Measurements from ENCODE around the gene HAUS3. TPM values are rescaled to one million over a fixed set of nuclear protein-coding genes. Genes with fewer than 3 reads are reported as not detected.

Gene HAUS3
- total RNA-seq, 4 donors from 2014 or later, result 4.8 to 12.1 (median 9.5) TPM

DNA sequence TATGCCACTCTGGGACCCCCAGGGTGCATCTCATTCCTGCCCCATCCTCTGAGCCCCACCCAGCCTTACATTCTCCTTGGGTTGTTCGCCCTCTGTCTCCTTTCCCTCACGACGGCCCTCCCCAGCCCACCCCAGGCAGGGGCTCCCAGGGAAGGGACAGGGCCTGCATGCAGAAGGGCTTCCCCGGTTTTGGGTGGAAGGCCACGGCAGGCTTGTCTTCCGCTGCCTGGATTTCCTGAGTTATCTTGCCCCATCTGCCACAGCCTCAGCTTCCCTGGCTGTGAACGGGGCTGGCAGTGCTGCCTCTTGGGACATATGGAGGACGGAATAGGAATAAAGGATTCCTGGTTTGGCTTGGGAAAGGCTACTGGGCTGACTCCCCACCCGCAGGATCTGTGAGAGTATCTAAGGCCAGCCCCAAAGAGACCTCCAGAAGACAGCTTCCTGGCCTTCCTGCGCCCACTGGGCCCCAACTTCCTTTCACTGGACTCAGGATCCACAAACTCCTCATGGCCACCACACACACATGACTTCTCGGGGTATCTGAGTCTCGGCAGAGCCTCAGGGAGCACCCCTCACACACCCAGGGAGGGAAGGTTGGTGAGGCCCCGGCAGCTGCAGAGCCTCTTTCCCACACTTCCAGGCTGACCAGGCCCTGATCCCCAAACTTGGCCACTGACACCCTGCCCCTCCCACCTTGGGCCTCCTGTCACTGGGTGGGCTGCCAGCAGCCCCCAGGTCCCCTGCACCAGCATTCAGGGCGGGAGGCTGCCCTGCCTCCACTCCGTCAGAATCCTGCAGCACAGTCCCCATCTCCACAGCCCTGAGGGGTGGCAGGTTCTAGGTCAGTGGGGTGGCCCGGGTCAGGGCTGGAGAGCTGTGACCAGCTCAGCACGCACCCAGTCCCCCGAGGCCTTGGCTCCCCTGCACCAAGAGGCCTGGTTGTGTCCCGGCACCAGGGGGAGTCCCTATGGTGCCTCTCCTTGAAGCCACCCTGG is 23.5 kb upstream of the HAUS3 start:
- no peaks in the 10 kb centered on the region for H3K9me3 ChIP-seq
- intact Hi-C loops (cut with DNase I; ENCODE audit: low total_unique reads), result loop anchor here (1.0 to 10.0 kb wide), 2 partner anchors 272 to 489 kb away; partner anchors contain the start of gene TNIP2
- no peak overlapping the region for H3K4me3 ChIP-seq
- H3K27ac ChIP-seq, result peak overlapping the region; percentile 63 to 75 (median 73)
- TF ChIP-seq, protein P1, sequence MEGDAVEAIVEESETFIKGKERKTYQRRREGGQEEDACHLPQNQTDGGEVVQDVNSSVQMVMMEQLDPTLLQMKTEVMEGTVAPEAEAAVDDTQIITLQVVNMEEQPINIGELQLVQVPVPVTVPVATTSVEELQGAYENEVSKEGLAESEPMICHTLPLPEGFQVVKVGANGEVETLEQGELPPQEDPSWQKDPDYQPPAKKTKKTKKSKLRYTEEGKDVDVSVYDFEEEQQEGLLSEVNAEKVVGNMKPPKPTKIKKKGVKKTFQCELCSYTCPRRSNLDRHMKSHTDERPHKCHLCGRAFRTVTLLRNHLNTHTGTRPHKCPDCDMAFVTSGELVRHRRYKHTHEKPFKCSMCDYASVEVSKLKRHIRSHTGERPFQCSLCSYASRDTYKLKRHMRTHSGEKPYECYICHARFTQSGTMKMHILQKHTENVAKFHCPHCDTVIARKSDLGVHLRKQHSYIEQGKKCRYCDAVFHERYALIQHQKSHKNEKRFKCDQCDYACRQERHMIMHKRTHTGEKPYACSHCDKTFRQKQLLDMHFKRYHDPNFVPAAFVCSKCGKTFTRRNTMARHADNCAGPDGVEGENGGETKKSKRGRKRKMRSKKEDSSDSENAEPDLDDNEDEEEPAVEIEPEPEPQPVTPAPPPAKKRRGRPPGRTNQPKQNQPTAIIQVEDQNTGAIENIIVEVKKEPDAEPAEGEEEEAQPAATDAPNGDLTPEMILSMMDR (IDR thresholded peaks at IDR 0.05 in 4 of 5, conservative IDR thresholded peaks at IDR 0.05 in 1 of 5), result no peak
- no peak for TF ChIP-seq POLR2A (IDR thresholded peaks at IDR 0.05)
- DNase-seq (no peak), ATAC-seq (no peak)
- H3K27me3 ChIP-seq, result no peaks in the 10 kb centered on the region
- in situ Hi-C loops (cut with MboI; ENCODE audit: low sequenced_read_pairs in 4 of 4), result no loop called here
- H3K36me3 ChIP-seq, result no peaks in the 10 kb centered on the region
- H3K4me1 ChIP-seq, result peaks cover 53 to 71% of the 10 kb centered on the region in 2 donors

DNA sequence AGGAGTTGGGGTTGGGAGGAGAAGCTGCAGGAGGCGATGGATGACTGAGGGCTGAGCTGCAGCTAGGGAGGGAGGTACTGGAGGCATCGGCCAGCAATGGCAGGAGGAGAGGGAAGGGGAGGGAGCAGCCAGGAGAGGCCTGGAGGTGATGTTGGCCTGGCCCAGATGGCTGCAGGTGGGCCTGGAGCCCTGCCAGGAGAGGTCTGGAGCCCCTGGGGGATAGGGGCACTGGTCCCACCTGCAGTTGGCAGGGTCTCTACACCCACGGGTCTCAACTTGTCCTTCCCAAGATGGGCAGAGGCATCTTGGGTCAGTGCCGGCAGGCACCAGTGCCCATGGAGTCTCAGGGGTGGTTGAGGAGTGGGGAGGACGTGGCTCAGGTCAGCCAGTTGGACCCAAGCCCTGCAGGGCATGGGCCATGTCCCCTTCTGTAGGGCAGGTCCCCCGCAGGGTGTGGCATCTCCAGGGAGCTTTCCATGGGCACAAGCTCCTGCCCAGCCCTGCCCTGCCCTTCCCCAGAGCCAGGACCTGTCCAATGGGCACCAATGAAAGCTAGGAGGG is 22.6 kb upstream of the HAUS3 start:
- Histone ChIP-seq H3K27me3 (no peaks in the 10 kb centered on the region), H3K27ac (peak overlapping the region in 2 of 4 donors; percentile 63 to 72), H3K4me3 (no peak overlapping the region), H3K9me3 (no peaks in the 10 kb centered on the region), H3K36me3 (no peaks in the 10 kb centered on the region), H3K4me1 (peaks cover 52 to 76% of the 10 kb centered on the region in 2 donors)
- intact Hi-C loops (cut with DNase I; ENCODE audit: low total_unique reads), result loop anchor here (5.0 to 10.0 kb wide), 4 partner anchors 153 to 490 kb away; partner anchors contain the start of genes CFAP99, NELFA, RNF4 and TNIP2
- TF ChIP-seq, protein P1 (IDR thresholded peaks at IDR 0.05 in 4 of 5, conservative IDR thresholded peaks at IDR 0.05 in 1 of 5), result no peak
- no peak for TF ChIP-seq POLR2A (IDR thresholded peaks at IDR 0.05)
- DNase-seq, result no peak
- ATAC-seq, result no peak
- in situ Hi-C loops (cut with MboI; ENCODE audit: low sequenced_read_pairs in 4 of 4), result no loop called here

DNA sequence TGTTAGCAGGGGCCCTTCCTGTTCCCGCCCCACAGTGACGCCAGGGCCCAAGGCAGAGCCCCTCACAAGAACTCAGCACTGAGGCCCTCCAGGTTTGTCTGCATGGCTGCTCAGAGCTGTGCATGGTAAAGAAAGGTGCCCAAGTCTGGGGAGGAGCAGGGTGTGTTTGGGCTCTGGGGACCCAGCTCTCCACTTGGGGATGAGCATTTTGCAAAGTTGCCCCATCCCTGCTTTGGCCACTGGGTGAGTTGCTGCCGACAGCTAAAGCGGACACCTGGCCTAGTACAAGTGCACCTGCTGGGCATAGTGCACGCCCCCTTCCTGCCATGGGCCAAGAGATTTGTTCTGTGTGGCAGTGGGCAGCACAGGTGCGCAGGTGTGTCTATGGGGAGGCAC is 22.0 kb upstream of the HAUS3 start:
- ATAC-seq (no peak), DNase-seq (peak in 1 of 2 donors; percentile 13)
- H3K9me3 ChIP-seq, result no peaks in the 10 kb centered on the region
- no peaks in the 10 kb centered on the region for H3K27me3 ChIP-seq
- intact Hi-C loops (cut with DNase I; ENCODE audit: low total_unique reads), result loop anchor here (5.0 to 10.0 kb wide), 4 partner anchors 153 to 491 kb away; partner anchors contain the start of genes CFAP99, NELFA, RNF4 and TNIP2
- H3K4me3 ChIP-seq, result no peak overlapping the region
- TF ChIP-seq, protein P1 (IDR thresholded peaks at IDR 0.05 in 4 of 5, conservative IDR thresholded peaks at IDR 0.05 in 1 of 5), result no peak
- TF ChIP-seq POLR2A (IDR thresholded peaks at IDR 0.05), result no peak
- peaks cover 52 to 76% of the 10 kb centered on the region in 2 donors for H3K4me1 ChIP-seq
- no peaks in the 10 kb centered on the region for H3K36me3 ChIP-seq
- in situ Hi-C loops (cut with MboI; ENCODE audit: low sequenced_read_pairs in 4 of 4), result no loop called here
- peak overlapping the region in 1 of 4 donors; percentile 93 for H3K27ac ChIP-seq

DNA sequence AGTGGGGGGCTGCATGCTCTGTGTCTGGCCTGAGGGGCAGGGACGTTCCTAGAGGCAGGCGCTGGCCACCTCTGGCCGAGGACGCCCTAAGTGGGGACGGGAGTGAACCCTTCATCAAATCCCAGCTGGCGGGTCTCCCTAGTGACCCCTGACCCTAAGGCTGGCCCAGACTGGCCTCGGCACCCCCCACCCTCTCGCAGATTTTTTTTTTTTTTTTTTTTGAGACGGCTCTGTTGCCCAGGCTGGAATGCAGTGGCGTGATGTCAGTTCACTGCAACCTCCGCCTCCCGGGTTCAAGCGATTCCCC is 21.0 kb upstream of the HAUS3 start:
- intact Hi-C loops (cut with DNase I; ENCODE audit: low total_unique reads) (loop anchor here (1.0 to 10.0 kb wide), 6 partner anchors 21 to 492 kb away; partner anchors contain the start of genes CFAP99, FAM193A, HAUS3 and NELFA), in situ Hi-C loops (cut with MboI; ENCODE audit: low sequenced_read_pairs in 4 of 4) (no loop called here)
- Histone ChIP-seq H3K9me3 (no peaks in the 10 kb centered on the region), H3K4me1 (peaks cover 52 to 76% of the 10 kb centered on the region in 2 donors), H3K27me3 (no peaks in the 10 kb centered on the region), H3K4me3 (peak overlapping the region; percentile 56 to 91 (median 76)), H3K27ac (peak overlapping the region; percentile 84 to 99 (median 95)), H3K36me3 (no peaks in the 10 kb centered on the region)
- DNase-seq (no peak), ATAC-seq (no peak)
- TF ChIP-seq, protein P1 (IDR thresholded peaks at IDR 0.05 in 4 of 5, conservative IDR thresholded peaks at IDR 0.05 in 1 of 5), result no peak
- TF ChIP-seq POLR2A (IDR thresholded peaks at IDR 0.05), result no peak
